SK-N-MC (cell line): Measurements from ENCODE around the gene RNF103.

Source experiments
- DNase-seq: peaks from one replicate; pipeline ENCODE4 v3.0.0-alpha.2; 2011; ENCODE audit warnings: low read depth, low spot score
- H3K27ac ChIP-seq: fragments of 200-600 bp; sonication (generic); 2 replicates; pipeline ENCODE4 v1.5.1; 2016; ENCODE audit warnings: mixed run types
- H3K36me3 ChIP-seq: fragments of 200-600 bp; sonication (generic); 2 replicates; pipeline ENCODE4 v1.6.1; 2017; ENCODE audit warnings: antibody characterized with exemption, low read length, mixed read lengths; ENCODE audit not compliant: insufficient read depth
- H3K4me3 ChIP-seq: fragments of 200-600 bp; sonication (generic); 2 replicates; pipeline ENCODE4 v1.5.1; 2016
- H3K9ac ChIP-seq: fragments of 200-600 bp; sonication (generic); 2 replicates; pipeline ENCODE4 v1.8.0; 2017; ENCODE audit warnings: mixed run types, mixed read lengths; ENCODE audit not compliant: insufficient read length
- H3K9me3 ChIP-seq: fragments of 200-600 bp; sonication (generic); 2 replicates; pipeline ENCODE4 v1.6.1; 2017; ENCODE audit warnings: low read depth, mild to moderate bottlenecking, antibody characterized with exemption, low read length, moderate library complexity, mixed read lengths
- EZH2 ChIP-seq: fragments of 200-600 bp; sonication (generic); IDR thresholded peaks from one replicate; pipeline ENCODE4 v1.6.1; 2017; ENCODE audit warnings: antibody characterized with exemption
- FOXP2 ChIP-seq: optimal IDR thresholded peaks from 2 replicates; pipeline ENCODE3; 2011; ENCODE audit warnings: mild to moderate bottlenecking, moderate library complexity; ENCODE audit not compliant: insufficient read depth; ENCODE audit errors: extremely low read length, control extremely low read depth
- POLR2AphosphoS5 ChIP-seq: IDR thresholded peaks from 2 replicates; pipeline ENCODE4 v1.6.1; 2012; ENCODE audit warnings: mild to moderate bottlenecking, low read depth, low read length, borderline replicate concordance

RNF103 gene

GRCh38 chr2:86617738-86618137, 5.9 kb downstream of the RNF103 start:
- no peak overlapping the region for H3K4me3 ChIP-seq
- H3K9me3 ChIP-seq, result no peaks in the 10 kb centered on the region
- peaks cover 28% of the 10 kb centered on the region for H3K36me3 ChIP-seq
- TF ChIP-seq EZH2 (no peak), POLR2AphosphoS5 (no peak), FOXP2 (no peak)
- no peak for DNase-seq
- H3K9ac ChIP-seq, result no peak overlapping the region
- no peak overlapping the region for H3K27ac ChIP-seq

GRCh38 chr2:86617153-86617552, 6.5 kb downstream of the RNF103 start:
- Histone ChIP-seq H3K4me3 (no peak overlapping the region), H3K36me3 (peaks cover 28% of the 10 kb centered on the region), H3K9ac (no peak overlapping the region), H3K27ac (no peak overlapping the region), H3K9me3 (no peaks in the 10 kb centered on the region)
- no peak for TF ChIP-seq POLR2AphosphoS5
- no peak for DNase-seq

GRCh38 chr2:86616502-86616901, 7.2 kb downstream of the RNF103 start:
- no peak for TF ChIP-seq EZH2
- peaks cover 28% of the 10 kb centered on the region for H3K36me3 ChIP-seq
- H3K27ac ChIP-seq, result no peak overlapping the region
- no peak overlapping the region for H3K9ac ChIP-seq
- DNase-seq, result no peak
- no peak overlapping the region for H3K4me3 ChIP-seq
- H3K9me3 ChIP-seq, result no peaks in the 10 kb centered on the region

GRCh38 chr2:86615596-86615995, 8.1 kb downstream of the RNF103 start:
- Histone ChIP-seq H3K27ac (no peak overlapping the region), H3K4me3 (no peak overlapping the region), H3K36me3 (peaks cover 36% of the 10 kb centered on the region), H3K9ac (no peak overlapping the region), H3K9me3 (no peaks in the 10 kb centered on the region)
- DNase-seq, result no peak
- no peak for TF ChIP-seq POLR2AphosphoS5
- TF ChIP-seq FOXP2, result no peak
- no peak for TF ChIP-seq EZH2

GRCh38 chr2:86613515-86613914, 10.2 kb downstream of the RNF103 start:
- Histone ChIP-seq H3K36me3 (peaks cover 36% of the 10 kb centered on the region), H3K27ac (no peak overlapping the region), H3K9ac (no peak overlapping the region), H3K4me3 (no peak overlapping the region), H3K9me3 (no peaks in the 10 kb centered on the region)
- TF ChIP-seq FOXP2, result no peak
- no peak for TF ChIP-seq EZH2
- no peak for TF ChIP-seq POLR2AphosphoS5
- DNase-seq, result no peak

- Histone ChIP-seq H3K27ac (no peak overlapping the region), H3K9ac (no peak overlapping the region), H3K4me3 (no peak overlapping the region), H3K36me3 (peaks cover 24% of the 10 kb centered on the region), H3K9me3 (no peaks in the 10 kb centered on the region)
- DNase-seq, result no peak
- TF ChIP-seq EZH2, result no peak
- TF ChIP-seq FOXP2, result no peak
- TF ChIP-seq POLR2AphosphoS5, result no peak
These were observed 12.8 kb downstream of the RNF103 start for GRCh38 chr2:86610871-86611270.

GRCh38 chr2:86608832-86609410, 14.7 kb downstream of the RNF103 start:
- Histone ChIP-seq H3K27ac (no peak overlapping the region), H3K9me3 (no peaks in the 10 kb centered on the region), H3K36me3 (peaks cover 33% of the 10 kb centered on the region), H3K4me3 (no peak overlapping the region), H3K9ac (no peak overlapping the region)
- no peak for DNase-seq
- TF ChIP-seq EZH2 (no peak), FOXP2 (no peak), POLR2AphosphoS5 (no peak)

- Histone ChIP-seq H3K4me3 (no peak overlapping the region), H3K27ac (no peak overlapping the region), H3K9ac (no peak overlapping the region), H3K9me3 (no peaks in the 10 kb centered on the region), H3K36me3 (peaks cover 18% of the 10 kb centered on the region)
- no peak for TF ChIP-seq EZH2
- no peak for DNase-seq
These were observed 19.8 kb downstream of the RNF103 start for GRCh38 chr2:86603905-86604304.

- no peaks in the 10 kb centered on the region for H3K9me3 ChIP-seq
- H3K4me3 ChIP-seq, result no peak overlapping the region
- no peak for TF ChIP-seq EZH2
- no peak for TF ChIP-seq FOXP2
- TF ChIP-seq POLR2AphosphoS5, result no peak
- H3K36me3 ChIP-seq, result peaks cover under 1% of the 10 kb centered on the region; the same call in 1 of the 2 replicates
- H3K9ac ChIP-seq, result no peak overlapping the region
- DNase-seq, result no peak
- H3K27ac ChIP-seq, result no peak overlapping the region
These were observed 24.7 kb downstream of the RNF103 start for GRCh38 chr2:86598966-86599365.
